Smooth muscle cell of the pulmonary artery (primary cell): ENCODE measurements around the gene CDAN1. TPM values are rescaled to one million over a fixed set of nuclear protein-coding genes. Genes with fewer than 3 reads are reported as not detected.

Source experiments
- total RNA-seq: library from RNA; depleted of rRNA; stranded (reverse); fragments of >200 nt; gene quantifications from 2 replicates; pipeline ENCODE4 v1.2.3, GENCODE V29; 2014

Gene CDAN1, protein sequence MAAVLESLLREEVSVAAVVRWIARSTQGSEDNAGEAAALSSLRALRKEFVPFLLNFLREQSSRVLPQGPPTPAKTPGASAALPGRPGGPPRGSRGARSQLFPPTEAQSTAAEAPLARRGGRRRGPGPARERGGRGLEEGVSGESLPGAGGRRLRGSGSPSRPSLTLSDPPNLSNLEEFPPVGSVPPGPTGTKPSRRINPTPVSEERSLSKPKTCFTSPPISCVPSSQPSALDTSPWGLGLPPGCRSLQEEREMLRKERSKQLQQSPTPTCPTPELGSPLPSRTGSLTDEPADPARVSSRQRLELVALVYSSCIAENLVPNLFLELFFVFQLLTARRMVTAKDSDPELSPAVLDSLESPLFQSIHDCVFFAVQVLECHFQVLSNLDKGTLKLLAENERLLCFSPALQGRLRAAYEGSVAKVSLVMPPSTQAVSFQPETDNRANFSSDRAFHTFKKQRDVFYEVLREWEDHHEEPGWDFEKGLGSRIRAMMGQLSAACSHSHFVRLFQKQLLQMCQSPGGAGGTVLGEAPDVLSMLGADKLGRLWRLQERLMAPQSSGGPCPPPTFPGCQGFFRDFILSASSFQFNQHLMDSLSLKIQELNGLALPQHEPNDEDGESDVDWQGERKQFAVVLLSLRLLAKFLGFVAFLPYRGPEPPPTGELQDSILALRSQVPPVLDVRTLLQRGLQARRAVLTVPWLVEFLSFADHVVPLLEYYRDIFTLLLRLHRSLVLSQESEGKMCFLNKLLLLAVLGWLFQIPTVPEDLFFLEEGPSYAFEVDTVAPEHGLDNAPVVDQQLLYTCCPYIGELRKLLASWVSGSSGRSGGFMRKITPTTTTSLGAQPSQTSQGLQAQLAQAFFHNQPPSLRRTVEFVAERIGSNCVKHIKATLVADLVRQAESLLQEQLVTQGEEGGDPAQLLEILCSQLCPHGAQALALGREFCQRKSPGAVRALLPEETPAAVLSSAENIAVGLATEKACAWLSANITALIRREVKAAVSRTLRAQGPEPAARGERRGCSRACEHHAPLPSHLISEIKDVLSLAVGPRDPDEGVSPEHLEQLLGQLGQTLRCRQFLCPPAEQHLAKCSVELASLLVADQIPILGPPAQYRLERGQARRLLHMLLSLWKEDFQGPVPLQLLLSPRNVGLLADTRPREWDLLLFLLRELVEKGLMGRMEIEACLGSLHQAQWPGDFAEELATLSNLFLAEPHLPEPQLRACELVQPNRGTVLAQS
- 10.2 and 13.7 TPM in 2 replicates for total RNA-seq

DNA sequence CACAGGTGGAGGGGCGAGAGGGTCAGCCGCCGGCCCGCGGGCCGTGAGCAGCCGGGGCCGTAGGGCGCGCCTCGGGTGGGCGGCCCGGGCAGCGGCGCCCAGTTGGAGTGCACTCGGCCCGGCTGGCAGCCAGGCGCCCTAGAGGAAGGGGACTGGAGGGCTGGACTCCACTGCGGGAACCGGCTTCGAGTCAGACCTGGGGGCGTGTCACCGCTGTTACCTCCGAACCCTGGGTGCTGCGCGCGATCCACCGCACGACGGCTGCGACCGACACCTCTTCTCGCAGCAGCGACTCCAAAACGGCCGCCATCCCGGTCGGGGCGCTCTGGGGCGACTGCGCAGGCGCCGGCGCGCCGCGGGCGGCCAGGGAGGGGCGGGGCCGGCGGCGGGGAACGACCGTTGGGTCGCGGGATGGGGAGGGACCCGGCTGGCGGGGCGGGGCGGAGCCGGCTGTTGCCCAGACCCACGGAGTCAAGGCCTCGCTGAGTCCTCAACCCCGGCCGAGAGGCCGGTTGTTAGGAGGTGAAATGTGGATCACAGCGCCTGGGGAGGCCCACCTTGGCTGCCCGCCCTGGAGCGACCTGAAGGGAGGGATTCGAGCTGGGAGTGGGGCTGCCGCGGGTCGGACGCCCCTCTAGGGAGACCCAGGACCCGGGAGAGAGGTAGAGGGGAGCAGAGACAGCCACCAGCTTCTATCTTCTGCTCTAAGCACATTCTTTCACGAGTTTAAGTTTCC is at the start of gene CDAN1:
TSS of gene CDAN1 (minus strand) at position 336 of the 736 bp plus-strand sequence. CDS start at position 310, 26 bp downstream.

Other genes with a start within 250 kb of the CDAN1 start
- gene ZNF106, start 246.0 kb downstream of the CDAN1 start, total RNA-seq: 76.0 and 80.8 TPM in 2 replicates
- 66.4 and 82.4 TPM in 2 replicates for gene SNAP23, start 241.5 kb downstream of the CDAN1 start, total RNA-seq
- gene LRRC57, start 188.3 kb downstream of the CDAN1 start, total RNA-seq: 14.4 and 16.8 TPM in 2 replicates
- 22.2 and 22.3 TPM in 2 replicates for gene HAUS2, start 188.3 kb downstream of the CDAN1 start, total RNA-seq
- gene STARD9, start 161.5 kb downstream of the CDAN1 start, total RNA-seq: 7.3 and 7.8 TPM in 2 replicates
- 12.9 and 16.5 TPM in 2 replicates for gene TTBK2, start 183.7 kb upstream of the CDAN1 start, total RNA-seq